ENCODE results near the gene GALNT2.

Gene GALNT2

GRCh38 chr1:230082211-230082610 lies 15.2 kb downstream of the GALNT2 start:
- no peak for DNase-seq
- Histone ChIP-seq H3K27me3 (replicated peaks) (no peaks in the 10 kb centered on the region), H3K36me3 (replicated peaks) (no peaks in the 10 kb centered on the region), H3K27ac (no peak overlapping the region), H3K4me3 (ENCODE audit: low read depth, low read length) (no peak overlapping the region)
- TF ChIP-seq CTCF (IDR thresholded peaks at IDR 0.05; ENCODE audit: low read depth, low read length, missing control alignments) = no peak
- in situ Hi-C loops (cut with HindIII; ENCODE audit: low pct_ligation_motif_present, low sequenced_read_pairs) = no loop called here

- in situ Hi-C loops (cut with HindIII; ENCODE audit: low pct_ligation_motif_present, low sequenced_read_pairs) = no loop called here
- H3K27ac ChIP-seq = no peak overlapping the region
- no peaks in the 10 kb centered on the region for H3K36me3 ChIP-seq (replicated peaks)
- TF ChIP-seq CTCF (IDR thresholded peaks at IDR 0.05; ENCODE audit: low read depth, low read length, missing control alignments) = no peak
- no peaks in the 10 kb centered on the region for H3K27me3 ChIP-seq (replicated peaks)
- no peak for DNase-seq
- H3K4me3 ChIP-seq (ENCODE audit: low read depth, low read length) = no peak overlapping the region
Observed at GRCh38 chr1:230083053-230083452, 16.0 kb downstream of the GALNT2 start.

GRCh38 chr1:230083746-230084407 lies 16.8 kb downstream of the GALNT2 start:
- Histone ChIP-seq H3K4me3 (ENCODE audit: low read depth, low read length) (no peak overlapping the region), H3K27me3 (replicated peaks) (no peaks in the 10 kb centered on the region), H3K27ac (peak overlapping the region; percentile 98), H3K36me3 (replicated peaks) (no peaks in the 10 kb centered on the region)
- in situ Hi-C loops (cut with HindIII; ENCODE audit: low pct_ligation_motif_present, low sequenced_read_pairs) = no loop called here
- TF ChIP-seq CTCF (IDR thresholded peaks at IDR 0.05; ENCODE audit: low read depth, low read length, missing control alignments) = no peak
- DNase-seq = no peak

GRCh38 chr1:230084408-230085177 lies 17.6 kb downstream of the GALNT2 start:
- peak; percentile 99 for DNase-seq
- no peaks in the 10 kb centered on the region for H3K36me3 ChIP-seq (replicated peaks)
- in situ Hi-C loops (cut with HindIII; ENCODE audit: low pct_ligation_motif_present, low sequenced_read_pairs) = no loop called here
- H3K4me3 ChIP-seq (ENCODE audit: low read depth, low read length) = peak overlapping the region; percentile 9
- H3K27ac ChIP-seq = peak overlapping the region; percentile 98
- no peaks in the 10 kb centered on the region for H3K27me3 ChIP-seq (replicated peaks)
- no peak for TF ChIP-seq CTCF (IDR thresholded peaks at IDR 0.05; ENCODE audit: low read depth, low read length, missing control alignments)

GRCh38 chr1:230085178-230085515 lies 18.1 kb downstream of the GALNT2 start:
- in situ Hi-C loops (cut with HindIII; ENCODE audit: low pct_ligation_motif_present, low sequenced_read_pairs) = no loop called here
- no peak for TF ChIP-seq CTCF (IDR thresholded peaks at IDR 0.05; ENCODE audit: low read depth, low read length, missing control alignments)
- Histone ChIP-seq H3K36me3 (replicated peaks) (no peaks in the 10 kb centered on the region), H3K27ac (peak overlapping the region; percentile 98), H3K4me3 (ENCODE audit: low read depth, low read length) (no peak overlapping the region), H3K27me3 (replicated peaks) (no peaks in the 10 kb centered on the region)
- no peak for DNase-seq
